DOHH2 (cell line): ENCODE data around the gene FBLN1.

ENCODE experiments used
- H3F3A ChIP-seq: fragments of 200-600 bp; sonication (generic), shearing (Covaris generic); 2 replicates; pipeline ENCODE4 v1.6.0; 2016; ENCODE audit warnings: antibody characterized with exemption, mild to moderate bottlenecking; ENCODE audit not compliant: control insufficient read depth, insufficient read depth
- H3K27ac ChIP-seq: fragments of 200-600 bp; sonication (generic); 2 replicates; pipeline ENCODE4 v1.5.1; 2014; ENCODE audit warnings: low read depth, mild to moderate bottlenecking, low read length, moderate library complexity
- H3K27me3 ChIP-seq: fragments of 200-600 bp; sonication (generic); 2 replicates; pipeline ENCODE4 v1.6.1; 2014; ENCODE audit warnings: mild to moderate bottlenecking, low read length, mixed read lengths; ENCODE audit not compliant: control insufficient read depth
- H3K36me3 ChIP-seq: fragments of 200-600 bp; sonication (generic); 2 replicates; pipeline ENCODE4 v1.6.1; 2014; ENCODE audit warnings: mild to moderate bottlenecking, low read length, moderate library complexity, mixed read lengths; ENCODE audit not compliant: control insufficient read depth
- H3K4me1 ChIP-seq: fragments of 200-600 bp; sonication (generic); 2 replicates; pipeline ENCODE4 v1.6.1; 2014; ENCODE audit warnings: mild to moderate bottlenecking, low read length, mixed read lengths; ENCODE audit not compliant: control insufficient read depth
- H3K4me2 ChIP-seq: fragments of 200-600 bp; sonication (generic); 2 replicates; pipeline ENCODE4 v1.6.0; 2014; ENCODE audit warnings: mild to moderate bottlenecking, low read length, moderate library complexity
- H3K4me3 ChIP-seq: fragments of 200-600 bp; sonication (generic); 2 replicates; pipeline ENCODE4 v1.5.1; 2014; ENCODE audit warnings: mild to moderate bottlenecking, low read length, mixed read lengths
- H3K79me2 ChIP-seq: fragments of 200-600 bp; sonication (generic); 2 replicates; pipeline ENCODE4 v1.6.1; 2014; ENCODE audit warnings: mild to moderate bottlenecking, low read length, mixed read lengths; ENCODE audit not compliant: control insufficient read depth
- H3K9me2 ChIP-seq: fragments of 200-600 bp; sonication (generic); replicated peaks from 2 replicates; pipeline ENCODE4 v1.6.1; 2014; ENCODE audit warnings: mild to moderate bottlenecking, low read length, mixed read lengths; ENCODE audit not compliant: control insufficient read depth
- H3K9me3 ChIP-seq: fragments of 200-600 bp; sonication (generic); 2 replicates; pipeline ENCODE4 v1.6.1; 2014; ENCODE audit warnings: antibody characterized with exemption, low read length, mixed read lengths; ENCODE audit not compliant: control insufficient read depth, insufficient read depth
- H4K20me1 ChIP-seq: fragments of 200-600 bp; sonication (generic); 2 replicates; pipeline ENCODE4 v1.6.0; 2014; ENCODE audit warnings: low read depth, mild to moderate bottlenecking, antibody characterized with exemption, low read length, moderate library complexity; ENCODE audit not compliant: control insufficient read depth, insufficient read depth
- CTCF ChIP-seq: fragments of 200-600 bp; sonication (generic); IDR thresholded peaks from one replicate; pipeline ENCODE4 v1.5.1; 2014; ENCODE audit warnings: antibody characterized with exemption, mild to moderate bottlenecking, low read depth, low read length; ENCODE audit not compliant: poor library complexity, severe bottlenecking
- EZH2phosphoT487 ChIP-seq: fragments of 200-600 bp; sonication (generic); IDR thresholded peaks from 2 replicates; pipeline ENCODE4 v1.6.1; 2017; ENCODE audit warnings: borderline replicate concordance, mild to moderate bottlenecking, antibody characterized with exemption, low read length, moderate library complexity, mixed read lengths

FBLN1 gene

GRCh38 chr22:45512363-45512762, 9.7 kb downstream of the FBLN1 start:
- no peaks in the 10 kb centered on the region for H3K4me1 ChIP-seq
- H3K4me3 ChIP-seq = no peak overlapping the region
- H4K20me1 ChIP-seq = no peaks in the 10 kb centered on the region
- H3K27me3 ChIP-seq = no peaks in the 10 kb centered on the region
- H3F3A ChIP-seq = no peaks in the 10 kb centered on the region
- H3K9me3 ChIP-seq = no peaks in the 10 kb centered on the region
- H3K4me2 ChIP-seq = no peak overlapping the region
- H3K27ac ChIP-seq = no peak overlapping the region
- TF ChIP-seq CTCF = no peak
- no peak for TF ChIP-seq EZH2phosphoT487
- H3K79me2 ChIP-seq = no peaks in the 10 kb centered on the region
- H3K9me2 ChIP-seq = no peaks in the 10 kb centered on the region
- H3K36me3 ChIP-seq = no peaks in the 10 kb centered on the region

DNA sequence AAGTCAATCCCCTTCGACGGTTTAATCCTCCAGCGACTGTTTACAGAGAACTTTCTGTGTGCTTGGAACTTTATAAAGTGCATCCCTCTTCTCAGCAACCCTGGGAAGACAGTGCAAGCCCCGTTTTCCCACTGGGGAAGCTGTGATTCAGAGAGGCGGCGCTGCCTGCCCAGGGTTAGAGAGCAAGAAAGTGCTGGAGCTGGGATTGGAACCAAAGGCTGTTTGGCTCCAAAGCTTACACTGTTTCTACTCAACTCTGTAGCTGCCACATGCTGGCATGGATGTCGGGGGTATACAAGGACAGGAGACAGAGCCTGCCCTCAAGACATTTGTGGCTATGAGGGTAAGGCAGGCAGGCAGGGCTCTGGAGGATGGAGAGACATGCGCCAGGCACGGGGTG, 13.0 kb downstream of the FBLN1 start:
- Histone ChIP-seq H3K9me3 (no peaks in the 10 kb centered on the region), H3F3A (no peaks in the 10 kb centered on the region), H3K27ac (no peak overlapping the region), H3K9me2 (no peaks in the 10 kb centered on the region), H3K4me3 (no peak overlapping the region), H3K79me2 (no peaks in the 10 kb centered on the region), H3K27me3 (no peaks in the 10 kb centered on the region), H3K4me1 (no peaks in the 10 kb centered on the region), H3K4me2 (no peak overlapping the region), H3K36me3 (no peaks in the 10 kb centered on the region), H4K20me1 (no peaks in the 10 kb centered on the region)
- TF ChIP-seq EZH2phosphoT487 (no peak), CTCF (no peak)

- Histone ChIP-seq H3K4me2 (no peak overlapping the region), H3K4me1 (no peaks in the 10 kb centered on the region), H4K20me1 (no peaks in the 10 kb centered on the region), H3K4me3 (no peak overlapping the region), H3K79me2 (no peaks in the 10 kb centered on the region), H3K36me3 (no peaks in the 10 kb centered on the region), H3K27ac (no peak overlapping the region), H3K9me2 (no peaks in the 10 kb centered on the region), H3K9me3 (no peaks in the 10 kb centered on the region), H3F3A (no peaks in the 10 kb centered on the region), H3K27me3 (no peaks in the 10 kb centered on the region)
- TF ChIP-seq CTCF (no peak), EZH2phosphoT487 (no peak)
Measured at GRCh38 chr22:45516163-45516562, 13.5 kb downstream of the FBLN1 start.
